Measurements from ENCODE around the gene RAB4B. TPM values are rescaled to one million over a fixed set of nuclear protein-coding genes. Genes with fewer than 3 reads are reported as not detected.

RAB4B gene
- total RNA-seq, 1 donor from 2014 or later = 15.2 TPM

DNA sequence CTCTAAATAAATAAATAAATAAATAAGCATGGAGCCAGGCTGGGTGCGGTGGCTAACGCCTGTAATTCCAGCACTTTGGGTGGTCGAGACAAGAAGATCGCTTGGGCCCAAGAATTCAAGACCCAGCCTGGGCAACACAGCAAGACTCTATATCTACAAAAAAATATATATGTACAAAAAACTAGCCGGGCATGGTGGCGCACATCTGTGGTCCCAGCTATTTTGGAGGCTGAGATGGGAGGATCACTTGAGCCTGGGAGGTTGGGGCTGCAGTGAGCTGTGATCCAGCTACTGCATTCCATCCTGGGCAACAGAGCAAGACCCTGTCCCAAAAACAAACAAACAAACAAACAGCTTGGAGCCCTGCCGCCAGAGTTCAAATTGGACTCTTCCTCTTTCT is 30.5 kb upstream of the RAB4B start:
- Mint-ChIP-seq H3K27ac (ENCODE audit: unreplicated experiment) (no peak overlapping the region), H3K9me3 (no peaks in the 10 kb centered on the region), H3K27me3 (ENCODE audit: low read depth) (peaks cover 4% of the 10 kb centered on the region), H3K4me1 (peaks cover 23% of the 10 kb centered on the region), H3K36me3 (ENCODE audit: low read depth) (peaks cover 4% of the 10 kb centered on the region), H3K4me3 (peak overlapping the region; percentile 62)
- TF ChIP-seq, protein P1, sequence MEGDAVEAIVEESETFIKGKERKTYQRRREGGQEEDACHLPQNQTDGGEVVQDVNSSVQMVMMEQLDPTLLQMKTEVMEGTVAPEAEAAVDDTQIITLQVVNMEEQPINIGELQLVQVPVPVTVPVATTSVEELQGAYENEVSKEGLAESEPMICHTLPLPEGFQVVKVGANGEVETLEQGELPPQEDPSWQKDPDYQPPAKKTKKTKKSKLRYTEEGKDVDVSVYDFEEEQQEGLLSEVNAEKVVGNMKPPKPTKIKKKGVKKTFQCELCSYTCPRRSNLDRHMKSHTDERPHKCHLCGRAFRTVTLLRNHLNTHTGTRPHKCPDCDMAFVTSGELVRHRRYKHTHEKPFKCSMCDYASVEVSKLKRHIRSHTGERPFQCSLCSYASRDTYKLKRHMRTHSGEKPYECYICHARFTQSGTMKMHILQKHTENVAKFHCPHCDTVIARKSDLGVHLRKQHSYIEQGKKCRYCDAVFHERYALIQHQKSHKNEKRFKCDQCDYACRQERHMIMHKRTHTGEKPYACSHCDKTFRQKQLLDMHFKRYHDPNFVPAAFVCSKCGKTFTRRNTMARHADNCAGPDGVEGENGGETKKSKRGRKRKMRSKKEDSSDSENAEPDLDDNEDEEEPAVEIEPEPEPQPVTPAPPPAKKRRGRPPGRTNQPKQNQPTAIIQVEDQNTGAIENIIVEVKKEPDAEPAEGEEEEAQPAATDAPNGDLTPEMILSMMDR (conservative IDR thresholded peaks at IDR 0.05) = no peak
- DNase-seq (ENCODE audit: low read depth, low spot score) = no peak

DNA sequence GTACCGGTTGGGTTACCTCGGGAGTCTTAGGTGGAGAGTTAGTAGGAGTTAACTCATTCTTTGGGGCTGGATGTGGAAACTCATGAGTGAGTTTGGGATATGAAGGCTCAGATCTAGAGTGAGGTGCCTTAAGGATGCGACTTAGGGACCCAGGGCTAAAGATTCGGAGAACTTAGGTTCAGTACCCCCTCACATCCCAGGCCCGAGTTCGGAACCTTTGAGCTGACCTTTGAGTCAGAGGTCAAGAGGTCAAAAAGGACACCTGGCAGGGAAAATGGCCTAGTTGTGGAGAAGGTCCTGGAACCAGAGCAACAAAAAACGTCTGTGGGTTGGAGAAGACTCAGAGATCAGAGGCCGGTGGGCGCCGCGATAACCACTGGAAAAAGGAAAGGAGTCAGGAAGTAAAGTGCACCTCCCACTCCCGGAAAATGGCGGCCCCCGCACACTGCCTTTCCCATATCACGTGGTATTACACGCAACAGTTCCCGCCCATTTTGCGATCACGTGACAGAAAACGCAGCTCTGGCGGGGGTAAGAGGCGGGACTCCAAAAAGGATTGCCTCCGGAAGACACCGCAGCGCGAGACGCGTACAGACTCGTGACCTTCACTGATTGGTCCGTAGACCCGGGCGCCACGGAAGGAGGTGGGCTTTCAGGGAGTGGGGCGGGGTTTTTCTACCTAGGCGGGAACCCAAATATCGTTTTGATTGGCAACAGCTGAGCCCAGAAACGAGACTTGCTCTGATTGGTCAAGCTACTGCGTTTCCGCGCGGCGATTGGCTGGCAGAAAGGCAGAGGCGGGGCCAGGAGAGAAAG is 27.8 kb upstream of the RAB4B start, which contains the start of gene ACTMAP:
ACTMAP (minus strand) TSS at position 420 of the 816 bp plus-strand sequence. CDS start 674 bp downstream, outside the sequence.
- peaks cover 14% of the 10 kb centered on the region for H3K36me3 Mint-ChIP-seq (ENCODE audit: low read depth)
- peaks cover 37% of the 10 kb centered on the region for H3K4me1 Mint-ChIP-seq
- peak within 1 kb of the TSS; percentile 90 for H3K4me3 Mint-ChIP-seq
- H3K27ac Mint-ChIP-seq (ENCODE audit: unreplicated experiment) = peak within 1 kb of the TSS; percentile 97
- no peaks in the 10 kb centered on the region for H3K9me3 Mint-ChIP-seq
- H3K27me3 Mint-ChIP-seq (ENCODE audit: low read depth) = peaks cover 4% of the 10 kb centered on the region
- TF ChIP-seq, protein P1 (conservative IDR thresholded peaks at IDR 0.05) = no peak
- DNase-seq (ENCODE audit: low read depth, low spot score) = peak; percentile 98

DNA sequence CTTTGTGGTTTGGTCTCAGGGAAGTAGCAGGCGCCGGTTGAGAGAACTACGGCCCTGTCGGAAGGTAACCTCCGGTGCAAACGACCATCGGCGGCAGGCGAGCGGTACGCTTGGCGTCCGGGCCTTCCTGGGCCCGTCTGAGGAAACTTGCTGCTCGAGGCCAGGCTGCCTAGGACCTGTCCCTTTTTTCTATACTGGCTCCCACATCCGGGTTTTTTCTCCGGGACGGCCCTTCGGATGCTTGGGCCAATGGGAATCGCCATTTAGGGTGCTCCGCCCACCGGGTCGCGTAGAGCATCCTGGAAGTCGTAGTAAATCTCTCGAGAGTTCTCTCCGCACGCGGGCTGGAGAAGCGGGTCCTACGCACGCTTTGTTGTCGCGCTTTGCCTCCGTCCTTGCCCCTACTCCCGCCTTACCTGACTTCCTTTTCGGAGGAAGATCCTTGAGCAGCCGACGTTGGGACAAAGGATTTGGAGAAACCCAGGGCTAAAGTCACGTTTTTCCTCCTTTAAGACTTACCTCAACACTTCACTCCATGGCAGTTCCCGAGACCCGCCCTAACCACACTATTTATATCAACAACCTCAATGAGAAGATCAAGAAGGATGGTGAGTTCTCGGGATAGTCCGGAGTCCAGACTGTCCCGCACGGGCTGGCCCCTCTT is 27.0 kb upstream of the RAB4B start, which contains the start of gene SNRPA:
SNRPA (plus strand) TSS at position 330 of the 664 bp plus-strand sequence; CDS start at position 536, 206 bp downstream.
- Mint-ChIP-seq H3K36me3 (ENCODE audit: low read depth) (peaks cover 19% of the 10 kb centered on the region), H3K4me1 (peaks cover 44% of the 10 kb centered on the region), H3K27ac (ENCODE audit: unreplicated experiment) (peak within 1 kb of the TSS; percentile 97), H3K9me3 (no peaks in the 10 kb centered on the region), H3K27me3 (ENCODE audit: low read depth) (peaks cover 4% of the 10 kb centered on the region), H3K4me3 (peak within 1 kb of the TSS; percentile 90)
- peak; percentile 96 for DNase-seq (ENCODE audit: low read depth, low spot score)
- TF ChIP-seq, protein P1 (conservative IDR thresholded peaks at IDR 0.05) = no peak

DNA sequence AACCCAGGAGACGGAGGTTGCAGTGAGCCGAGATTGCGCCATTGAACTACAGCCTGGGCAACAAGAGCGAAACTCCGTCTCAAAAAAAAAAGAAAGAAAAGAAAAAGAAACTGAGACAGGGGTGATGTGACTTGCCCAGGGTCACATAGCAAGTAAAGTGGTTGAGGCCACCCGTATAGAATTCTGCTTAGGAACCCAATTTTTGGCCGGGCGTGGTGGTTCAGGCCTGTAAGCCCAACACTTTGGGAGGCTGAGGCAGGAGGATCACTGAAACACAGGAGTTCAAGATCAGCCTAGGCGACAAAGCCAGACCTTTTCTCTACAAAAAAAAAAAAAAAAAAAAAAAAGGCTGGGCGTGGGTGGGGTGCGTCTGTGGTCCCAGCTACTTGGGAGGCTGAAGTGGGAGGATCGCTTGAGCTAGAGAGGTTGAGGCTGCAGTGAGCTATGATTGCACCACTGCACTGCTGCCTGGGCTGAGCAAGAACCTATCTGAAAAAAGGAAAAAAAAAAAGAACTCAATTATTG is 25.7 kb upstream of the RAB4B start:
- DNase-seq (ENCODE audit: low read depth, low spot score) = no peak
- peaks cover 4% of the 10 kb centered on the region for H3K27me3 Mint-ChIP-seq (ENCODE audit: low read depth)
- peak overlapping the region; percentile 90 for H3K4me3 Mint-ChIP-seq
- H3K4me1 Mint-ChIP-seq = peaks cover 51% of the 10 kb centered on the region
- H3K9me3 Mint-ChIP-seq = no peaks in the 10 kb centered on the region
- no peak overlapping the region for H3K27ac Mint-ChIP-seq (ENCODE audit: unreplicated experiment)
- TF ChIP-seq, protein P1 (conservative IDR thresholded peaks at IDR 0.05) = no peak
- peaks cover 27% of the 10 kb centered on the region for H3K36me3 Mint-ChIP-seq (ENCODE audit: low read depth)

DNA sequence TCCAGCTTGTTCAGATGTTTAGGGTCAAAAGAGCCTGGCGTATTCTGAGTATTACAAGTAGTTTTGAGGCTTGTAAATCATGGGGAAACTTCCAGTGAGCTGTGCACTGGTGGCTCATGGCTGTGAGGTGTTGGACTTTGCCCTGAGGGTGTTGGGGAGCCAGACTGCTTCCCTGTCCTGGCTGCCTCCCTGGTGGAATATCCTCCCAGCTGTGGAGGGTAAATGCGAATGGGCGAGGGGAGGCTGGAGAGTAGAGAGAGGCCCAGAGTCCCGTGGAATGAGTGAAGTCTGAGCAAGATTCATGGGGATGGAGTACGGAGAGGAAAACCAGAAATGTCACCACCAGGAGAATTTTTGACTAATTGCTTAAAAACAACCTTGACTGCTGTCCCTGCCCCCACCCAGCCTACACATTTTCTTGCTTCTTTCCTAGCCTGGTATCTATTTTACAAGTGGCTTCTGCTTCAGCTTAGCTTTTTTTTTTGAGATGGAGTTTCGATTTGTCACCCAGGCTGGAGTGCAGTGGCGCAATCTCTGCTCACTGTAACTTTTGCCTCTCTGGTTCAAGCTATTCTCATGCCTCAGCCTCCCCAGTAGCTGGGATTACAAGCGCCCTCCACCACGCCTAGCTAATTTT is 23.3 kb upstream of the RAB4B start:
- Mint-ChIP-seq H3K9me3 (no peaks in the 10 kb centered on the region), H3K27ac (ENCODE audit: unreplicated experiment) (no peak overlapping the region), H3K27me3 (ENCODE audit: low read depth) (peaks cover 4% of the 10 kb centered on the region), H3K4me1 (peaks cover 43% of the 10 kb centered on the region), H3K36me3 (ENCODE audit: low read depth) (peaks cover 30% of the 10 kb centered on the region), H3K4me3 (peak overlapping the region; percentile 54)
- TF ChIP-seq, protein P1 (conservative IDR thresholded peaks at IDR 0.05) = no peak
- DNase-seq (ENCODE audit: low read depth, low spot score) = no peak
